Measurements from ENCODE around the gene TMEM134. TPM values are rescaled to one million over a fixed set of nuclear protein-coding genes. Genes with fewer than 3 reads are reported as not detected.

The TMEM134 gene
- total RNA-seq, 4 donors from 2014 or later, result 21.4 to 85.5 (median 36.2) TPM

DNA sequence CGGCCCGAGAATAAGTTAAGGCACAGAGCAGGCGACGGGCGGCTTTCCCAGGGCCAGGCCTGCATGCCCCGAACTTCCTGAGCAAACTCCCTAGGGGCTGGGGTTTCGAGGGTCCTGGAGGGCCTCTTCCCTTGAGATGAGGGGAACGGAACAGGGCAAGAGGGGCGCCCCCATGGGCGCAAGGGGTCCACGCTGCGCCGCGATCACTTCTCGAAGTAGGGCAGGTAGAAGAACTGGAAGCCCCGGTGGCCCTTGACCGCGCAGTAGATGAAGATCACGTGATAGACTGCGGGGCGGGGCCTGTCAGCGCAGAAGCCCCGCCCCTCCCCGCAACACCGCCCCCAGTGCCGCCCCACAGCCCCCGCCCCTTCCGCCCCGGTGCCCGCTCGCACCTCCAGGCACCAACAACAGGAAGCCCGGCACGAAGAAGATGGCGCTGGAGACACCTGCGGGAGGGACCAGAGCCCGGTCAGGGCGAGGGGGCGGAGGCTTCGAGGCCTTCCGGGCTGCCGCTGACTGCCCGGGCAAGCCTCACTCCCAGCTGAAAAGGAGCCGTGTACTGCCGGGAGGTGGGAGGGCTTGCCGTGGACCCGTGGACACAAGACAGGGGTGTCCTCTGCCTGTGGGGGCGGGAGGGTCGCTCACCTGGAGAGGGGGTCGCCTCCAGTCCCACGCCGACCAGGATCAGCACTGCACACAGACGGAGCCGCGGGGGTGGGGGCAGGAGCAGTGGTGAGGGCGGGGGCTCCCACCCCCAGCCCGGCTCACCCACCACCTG lies 4.5 kb downstream of the TMEM134 start:
- TF ChIP-seq, protein P1, sequence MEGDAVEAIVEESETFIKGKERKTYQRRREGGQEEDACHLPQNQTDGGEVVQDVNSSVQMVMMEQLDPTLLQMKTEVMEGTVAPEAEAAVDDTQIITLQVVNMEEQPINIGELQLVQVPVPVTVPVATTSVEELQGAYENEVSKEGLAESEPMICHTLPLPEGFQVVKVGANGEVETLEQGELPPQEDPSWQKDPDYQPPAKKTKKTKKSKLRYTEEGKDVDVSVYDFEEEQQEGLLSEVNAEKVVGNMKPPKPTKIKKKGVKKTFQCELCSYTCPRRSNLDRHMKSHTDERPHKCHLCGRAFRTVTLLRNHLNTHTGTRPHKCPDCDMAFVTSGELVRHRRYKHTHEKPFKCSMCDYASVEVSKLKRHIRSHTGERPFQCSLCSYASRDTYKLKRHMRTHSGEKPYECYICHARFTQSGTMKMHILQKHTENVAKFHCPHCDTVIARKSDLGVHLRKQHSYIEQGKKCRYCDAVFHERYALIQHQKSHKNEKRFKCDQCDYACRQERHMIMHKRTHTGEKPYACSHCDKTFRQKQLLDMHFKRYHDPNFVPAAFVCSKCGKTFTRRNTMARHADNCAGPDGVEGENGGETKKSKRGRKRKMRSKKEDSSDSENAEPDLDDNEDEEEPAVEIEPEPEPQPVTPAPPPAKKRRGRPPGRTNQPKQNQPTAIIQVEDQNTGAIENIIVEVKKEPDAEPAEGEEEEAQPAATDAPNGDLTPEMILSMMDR (IDR thresholded peaks at IDR 0.05; ENCODE audit: low read depth), result no peak

DNA sequence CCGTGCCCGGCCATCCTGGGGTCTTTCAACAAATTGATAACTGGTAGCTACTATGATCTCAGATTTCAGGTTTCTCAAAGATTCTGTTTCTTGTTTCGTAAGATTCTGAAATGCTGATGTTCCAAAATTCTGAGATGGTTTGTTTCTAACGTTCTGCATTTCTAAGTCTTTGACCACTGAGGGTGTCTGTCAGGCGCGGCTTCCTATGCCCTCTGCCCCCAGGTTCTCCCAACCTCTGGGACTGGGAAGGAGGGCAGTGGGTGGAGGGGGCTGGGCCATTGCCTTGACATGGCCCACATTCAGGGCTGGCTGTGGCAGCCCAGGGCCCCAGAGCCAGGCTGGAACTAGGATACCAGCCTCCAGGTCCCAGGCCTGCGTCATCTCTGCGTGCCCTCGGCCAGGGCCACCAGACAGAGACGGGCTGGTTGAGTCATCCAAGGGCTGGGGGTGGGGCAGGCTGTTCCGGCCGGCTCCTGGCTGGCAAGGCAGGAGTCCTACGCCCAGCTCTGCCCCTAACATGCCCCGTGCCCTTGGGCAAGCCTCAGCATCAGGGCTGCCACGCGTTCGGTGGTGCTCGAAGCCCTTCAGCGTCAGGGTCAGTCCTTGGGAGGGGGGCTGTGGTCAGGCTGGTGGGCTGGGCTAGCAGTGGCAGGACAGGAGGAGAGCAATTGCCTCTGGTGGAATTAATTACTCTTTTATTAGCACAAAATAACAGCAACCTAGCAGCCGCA lies 5.2 kb downstream of the TMEM134 start:
- TF ChIP-seq, protein P1 (IDR thresholded peaks at IDR 0.05; ENCODE audit: low read depth), result no peak

DNA sequence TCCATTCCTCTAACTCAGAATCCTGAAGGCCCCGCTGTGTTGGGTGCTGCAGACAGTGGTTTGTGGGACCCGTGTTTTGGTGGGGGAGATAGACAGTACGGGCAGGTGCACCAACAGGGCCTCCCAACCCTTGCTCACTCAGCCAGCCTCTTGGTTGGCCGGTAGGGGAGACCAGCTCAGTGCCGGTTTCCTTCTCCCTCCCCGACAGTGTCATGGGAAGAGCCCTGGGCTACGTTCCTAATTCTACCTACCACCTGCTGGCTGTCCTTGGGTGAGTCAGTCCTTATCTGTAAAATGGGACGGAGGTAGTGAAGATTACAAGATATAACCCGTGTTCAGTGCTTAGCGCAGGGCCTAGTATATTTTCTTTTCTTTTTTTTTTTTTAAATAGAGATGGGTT lies 5.9 kb downstream of the TMEM134 start:
- TF ChIP-seq, protein P1 (IDR thresholded peaks at IDR 0.05; ENCODE audit: low read depth), result no peak

DNA sequence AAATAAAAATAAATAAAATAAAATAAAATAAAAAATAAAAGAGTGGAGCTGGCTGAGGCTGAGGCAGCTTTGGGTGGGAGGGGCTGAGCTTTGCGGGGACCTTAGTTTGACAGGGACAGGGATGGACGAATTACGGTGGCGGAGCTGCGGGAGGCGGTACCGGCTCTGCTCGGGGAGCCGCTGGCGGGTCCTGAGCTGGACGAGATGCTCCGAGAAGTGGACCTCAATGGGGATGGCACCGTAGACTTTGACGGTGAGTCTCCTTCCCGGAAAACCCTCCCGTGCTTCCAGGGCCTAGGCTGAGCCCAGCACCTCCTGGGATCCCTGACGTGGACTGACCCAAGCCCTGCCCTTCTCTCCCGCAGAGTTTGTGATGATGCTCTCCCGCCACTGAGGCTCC lies 10.8 kb downstream of the TMEM134 start:
- TF ChIP-seq, protein P1 (IDR thresholded peaks at IDR 0.05; ENCODE audit: low read depth), result no peak

DNA sequence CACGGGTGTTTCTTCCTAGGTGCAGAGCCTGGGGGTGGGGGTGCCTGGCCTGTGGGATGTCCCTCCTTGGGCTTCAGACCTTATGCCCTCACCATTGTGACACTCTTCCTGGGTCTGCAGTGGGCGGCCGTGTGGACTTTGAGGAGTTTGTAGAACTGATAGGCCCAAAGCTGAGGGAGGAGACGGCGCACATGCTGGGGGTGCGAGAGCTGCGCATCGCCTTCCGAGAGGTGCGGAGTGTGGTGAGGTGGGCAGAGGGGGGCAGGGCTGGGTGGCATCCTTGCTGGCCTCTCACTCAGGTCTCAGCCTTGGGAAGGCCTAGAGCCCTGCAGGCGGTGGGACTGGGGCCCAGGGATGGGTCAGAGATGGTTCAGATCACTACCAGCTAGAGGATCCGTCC lies 11.6 kb downstream of the TMEM134 start:
- TF ChIP-seq, protein P1 (IDR thresholded peaks at IDR 0.05; ENCODE audit: low read depth), result no peak

DNA sequence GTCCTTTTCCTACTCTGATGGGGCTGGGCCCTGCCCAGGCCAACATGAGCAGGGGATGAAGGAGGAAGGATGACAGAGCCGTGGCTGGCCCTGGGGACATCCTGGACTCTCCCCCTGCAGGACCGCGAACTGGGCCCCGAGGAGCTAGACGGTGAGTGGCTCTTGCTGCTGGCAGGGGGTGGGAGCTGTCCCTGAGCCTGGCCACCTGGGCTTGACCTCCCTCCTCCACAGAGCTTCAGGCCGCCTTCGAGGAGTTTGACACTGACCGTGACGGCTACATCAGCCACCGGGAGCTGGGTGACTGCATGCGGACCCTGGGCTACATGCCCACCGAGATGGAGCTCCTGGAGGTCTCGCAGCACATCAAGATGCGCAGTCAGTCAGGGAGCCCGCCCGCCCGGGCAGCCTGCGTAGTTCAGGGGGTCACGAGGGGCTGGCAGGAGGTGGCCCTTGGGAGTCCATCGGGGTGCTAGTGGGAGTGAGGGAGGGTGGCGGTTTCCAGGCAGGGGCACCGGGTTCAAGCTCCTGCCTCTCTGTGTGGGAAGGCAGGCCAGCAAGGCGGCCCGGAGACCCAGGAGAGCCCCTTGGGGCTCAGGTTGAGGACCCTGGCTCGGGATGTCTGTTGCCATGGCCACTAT lies 12.9 kb downstream of the TMEM134 start:
- TF ChIP-seq, protein P1 (IDR thresholded peaks at IDR 0.05; ENCODE audit: low read depth), result no peak

DNA sequence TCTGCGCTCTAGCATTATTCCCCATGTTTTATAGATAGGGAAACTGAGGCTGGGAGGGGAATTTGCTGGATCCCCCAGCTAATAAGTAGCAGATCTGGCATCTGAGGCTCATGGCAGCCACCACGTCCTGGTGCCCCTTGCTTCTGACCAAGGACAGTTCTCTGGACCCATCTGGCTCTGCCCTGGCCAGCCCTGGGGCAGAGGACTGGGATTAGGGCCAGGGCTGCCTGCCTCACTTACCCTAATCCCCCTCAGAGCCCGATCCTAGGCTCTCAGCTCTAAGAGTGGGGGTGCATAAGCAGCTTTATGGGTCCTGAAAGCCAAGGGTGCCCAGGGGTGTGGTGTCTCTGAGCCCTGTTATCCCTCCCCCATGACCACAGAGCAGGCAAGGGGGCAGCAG lies 14.0 kb downstream of the TMEM134 start, which contains the start of gene CABP4:
Gene CABP4, plus strand, starts transcription at position 301 of the 400 bp plus-strand sequence. Its CDS starts 70 bp downstream, at position 371.
- TF ChIP-seq, protein P1 (IDR thresholded peaks at IDR 0.05; ENCODE audit: low read depth), result no peak

All from subcutaneous adipose tissue (tissue), 4 donors.